Gastrocnemius medialis (tissue), 4 donors: Measurements from ENCODE around the gene CCNT1. TPM values are rescaled to one million over a fixed set of nuclear protein-coding genes. Genes with fewer than 3 reads are reported as not detected.
"Not testable (repeated sequence)": the region's sequence is repeated elsewhere in the genome, so short reads cannot be mapped to it uniquely, and the experiment has no call there.

Experiments
- ATAC-seq, 2 donors: fragments of 150-250 bp; one replicate each; pipeline ENCODE4 v1.9.1; 2016
- DNase-seq, 2 donors: peaks; one replicate each; pipeline ENCODE4 v3.0.0-alpha.2; 2019
- H3K27ac ChIP-seq, 4 donors: fragments of 200-600 bp; sonication (generic); 1 replicate in 1 of 4; 2 replicates in 3 of 4; pipeline ENCODE4 v1.5.1; 2016 to 2018; ENCODE audit warnings: mild to moderate bottlenecking in 2 of 4, moderate library complexity in 1 of 4
- H3K27me3 ChIP-seq, 3 donors: fragments of 200-600 bp; sonication (generic) in 2 of 3; 1 replicate in 1 of 3; 2 replicates in 2 of 3; pipeline versions ENCODE4 v1.5.1 to v1.6.0; 2016 to 2019; ENCODE audit warnings: mild to moderate bottlenecking in 1 of 3, moderate library complexity in 1 of 3
- H3K36me3 ChIP-seq, 2 donors: fragments of 200-600 bp; sonication (generic) in 1 of 2; one replicate each; pipeline ENCODE4 v1.5.1; 2017 to 2018
- H3K4me1 ChIP-seq, 2 donors: fragments of 200-600 bp; sonication (generic) in 1 of 2; one replicate each; pipeline ENCODE4 v1.5.1; 2016 to 2017; ENCODE audit warnings: mild to moderate bottlenecking in 2 of 2
- H3K4me3 ChIP-seq, 4 donors: fragments of 200-600 bp; sonication (generic) in 3 of 4; 1 replicate in 1 of 4; 2 replicates in 3 of 4; pipeline ENCODE4 v1.5.1; 2016 to 2019; ENCODE audit warnings: mild to moderate bottlenecking in 2 of 4
- H3K9me3 ChIP-seq, 3 donors: fragments of 200-600 bp; sonication (generic) in 2 of 3; 1 replicate in 1 of 3; 2 replicates in 2 of 3; pipeline ENCODE4 v1.5.1; 2016 to 2019
- CTCF ChIP-seq, 5 experiments: fragments of 450-650 bp in 3 of 5; fragments of 200-600 bp in 2 of 5; sonication (generic) in 2 of 5; IDR thresholded peaks in 4 of 5; conservative IDR thresholded peaks in 1 of 5; 1 replicate in 4 of 5; 2 replicates in 1 of 5; pipeline ENCODE4 v1.5.1; 2016 to 2019; ENCODE audit warnings: antibody characterized with exemption in 5 of 5, mild to moderate bottlenecking in 3 of 5, moderate library complexity in 3 of 5
- POLR2A ChIP-seq, 2 donors: fragments of 450-650 bp; IDR thresholded peaks; one replicate each; pipeline ENCODE4 v1.6.1; 2017; ENCODE audit warnings: antibody characterized with exemption in 2 of 2, mild to moderate bottlenecking in 2 of 2, moderate library complexity in 2 of 2
- in situ Hi-C, 4 donors: fragments of 200-750 bp; cut with MboI; loops; one replicate each; pipeline versions ENCODE4 v1.15.0 to v1.8.0; 2017; ENCODE audit warnings: low sequenced_read_pairs in 4 of 4
- intact Hi-C: fragments of 100-400 bp; cut with DNase I; formaldehyde crosslinking; loops from one replicate; pipeline ENCODE4 v1.15.1; 2023; ENCODE audit warnings: low total_unique reads
- total RNA-seq, 4 donors: library from RNA; depleted of rRNA; stranded (reverse); fragments of >200 nt; gene quantifications; one replicate each; pipeline versions ENCODE4 v1.1.0 to v1.2.3, GENCODE V29; 2016

Gene CCNT1
- total RNA-seq, 4 donors from 2014 or later, result 18.0 to 21.4 (median 19.6) TPM

- H3K9me3 ChIP-seq, result no peaks in the 10 kb centered on the region
- H3K36me3 ChIP-seq, result no peaks in the 10 kb centered on the region
- no peak for TF ChIP-seq CTCF (IDR thresholded peaks at IDR 0.05 in 4 of 5, conservative IDR thresholded peaks at IDR 0.05 in 1 of 5)
- no peak for TF ChIP-seq POLR2A (IDR thresholded peaks at IDR 0.05)
- no peak overlapping the region for H3K27ac ChIP-seq
- H3K27me3 ChIP-seq, result no peaks in the 10 kb centered on the region
- in situ Hi-C loops, result no loop called here
- H3K4me3 ChIP-seq, result no peak overlapping the region
- ATAC-seq (no peak), DNase-seq (no peak)
- intact Hi-C loops, result no loop called here
- peaks cover 23 to 28% of the 10 kb centered on the region in 2 donors for H3K4me1 ChIP-seq
Measured at GRCh38 chr12:48686615-48687334, 29.7 kb downstream of the CCNT1 start.

GRCh38 chr12:48686037-48686595, 30.4 kb downstream of the CCNT1 start:
- H3K27me3 ChIP-seq, result no peaks in the 10 kb centered on the region
- H3K9me3 ChIP-seq, result no peaks in the 10 kb centered on the region
- TF ChIP-seq POLR2A (IDR thresholded peaks at IDR 0.05), result no peak
- TF ChIP-seq CTCF (IDR thresholded peaks at IDR 0.05 in 4 of 5, conservative IDR thresholded peaks at IDR 0.05 in 1 of 5), result no peak
- H3K36me3 ChIP-seq, result no peaks in the 10 kb centered on the region
- in situ Hi-C loops (no loop called here), intact Hi-C loops (no loop called here)
- ATAC-seq (no peak), DNase-seq (no peak)
- no peak overlapping the region for H3K27ac ChIP-seq
- H3K4me3 ChIP-seq, result no peak overlapping the region
- H3K4me1 ChIP-seq, result peaks cover 16 to 22% of the 10 kb centered on the region in 2 donors

- Histone ChIP-seq H3K27me3 (no peaks in the 10 kb centered on the region), H3K9me3 (no peaks in the 10 kb centered on the region), H3K4me1 (peaks cover 26 to 30% of the 10 kb centered on the region in 2 donors), H3K27ac (no peak overlapping the region), H3K4me3 (no peak overlapping the region), H3K36me3 (peaks cover 0 to 18% of the 10 kb centered on the region in 2 donors)
- TF ChIP-seq CTCF (IDR thresholded peaks at IDR 0.05 in 4 of 5, conservative IDR thresholded peaks at IDR 0.05 in 1 of 5), result no peak
- TF ChIP-seq POLR2A (IDR thresholded peaks at IDR 0.05), result no peak
- no peak for ATAC-seq
- in situ Hi-C loops, result no loop called here
- no peak for DNase-seq
- intact Hi-C loops, result loop anchor here (2.0 to 5.0 kb wide), 2 partner anchors 33 to 331 kb away; partner anchors contain the start of genes CCNT1 and ZNF641
Measured at GRCh38 chr12:48683534-48683933, 33.0 kb downstream of the CCNT1 start.

- no peaks in the 10 kb centered on the region for H3K9me3 ChIP-seq
- no peak for TF ChIP-seq POLR2A (IDR thresholded peaks at IDR 0.05)
- no peak for TF ChIP-seq CTCF (IDR thresholded peaks at IDR 0.05 in 4 of 5, conservative IDR thresholded peaks at IDR 0.05 in 1 of 5)
- intact Hi-C loops, result loop anchor here (2.0 to 5.0 kb wide), 2 partner anchors 34 to 331 kb away; partner anchors contain the start of genes CCNT1 and ZNF641
- no peaks in the 10 kb centered on the region for H3K27me3 ChIP-seq
- peak overlapping the region; percentile 69 to 99 (median 81) for H3K4me3 ChIP-seq
- ATAC-seq (no peak), DNase-seq (no peak)
- in situ Hi-C loops, result no loop called here
- peaks cover 0 to 21% of the 10 kb centered on the region in 2 donors for H3K36me3 ChIP-seq
- H3K27ac ChIP-seq, result peak overlapping the region in 2 of 4 donors; percentile 96 to 99
- H3K4me1 ChIP-seq, result peaks cover 32 to 36% of the 10 kb centered on the region in 2 donors
Measured at GRCh38 chr12:48682927-48683326, 33.6 kb downstream of the CCNT1 start.

GRCh38 chr12:48682533-48682905, 34.0 kb downstream of the CCNT1 start:
- ATAC-seq, DNase-seq, H3K9me3 ChIP-seq, in situ Hi-C loops, H3K27me3 ChIP-seq: not testable (repeated sequence)
- H3K4me1 ChIP-seq, result peaks cover 37 to 40% of the 10 kb centered on the region in 2 donors
- peak overlapping the region; percentile 69 to 99 (median 81) for H3K4me3 ChIP-seq
- intact Hi-C loops, result loop anchor here (2.0 to 5.0 kb wide), 2 partner anchors 34 to 330 kb away; partner anchors contain the start of genes CCNT1 and ZNF641
- peak overlapping the region; percentile 88 to 99 (median 96) for H3K27ac ChIP-seq
- peaks cover 0 to 21% of the 10 kb centered on the region in 2 donors for H3K36me3 ChIP-seq
